GM20000 (cell line): Measurements from ENCODE around the gene SLC2A13.
"Not testable (repeated sequence)": the region's sequence is repeated elsewhere in the genome, so short reads cannot be mapped to it uniquely, and the experiment has no call there.

Experiments used
- DNase-seq: peaks from one replicate; pipeline ENCODE4 v3.0.0; 2012; ENCODE audit warnings: low spot score
- CTCF ChIP-seq: IDR thresholded peaks from 2 replicates; pipeline ENCODE4 v1.5.1; 2012; ENCODE audit warnings: mild to moderate bottlenecking, control low read depth; ENCODE audit errors: extremely low read depth, missing control alignments

Gene SLC2A13

GRCh38 chr12:39795481-39795880 is 310.4 kb downstream of the SLC2A13 start:
- TF ChIP-seq CTCF = no peak
- no peak for DNase-seq

GRCh38 chr12:39792938-39793337 is 312.9 kb downstream of the SLC2A13 start:
- TF ChIP-seq CTCF = no peak
- DNase-seq = no peak

- no peak for DNase-seq
- TF ChIP-seq CTCF = no peak
These were observed 317.6 kb downstream of the SLC2A13 start for GRCh38 chr12:39788239-39788638.

GRCh38 chr12:39785814-39786213 is 320.1 kb downstream of the SLC2A13 start:
- DNase-seq = not testable (repeated sequence)

- no peak for TF ChIP-seq CTCF
- DNase-seq = no peak
These were observed 323.8 kb downstream of the SLC2A13 start for GRCh38 chr12:39782026-39782545.

GRCh38 chr12:39780913-39781446 is 324.9 kb downstream of the SLC2A13 start:
- TF ChIP-seq CTCF = no peak
- DNase-seq = no peak

GRCh38 chr12:39780411-39780912 is 325.4 kb downstream of the SLC2A13 start:
- DNase-seq = no peak
- no peak for TF ChIP-seq CTCF

- DNase-seq = no peak
- no peak for TF ChIP-seq CTCF
These were observed 326.0 kb downstream of the SLC2A13 start for GRCh38 chr12:39779768-39780340.
